GM21737 (cell line): Measurements from ENCODE around the gene IL18.
"Not testable (repeated sequence)": the region's sequence is repeated elsewhere in the genome, so short reads cannot be mapped to it uniquely, and the experiment has no call there.

ENCODE experiments used
- ATAC-seq: cut with Tn5 transposase; IDR thresholded peaks from one replicate; pipeline ENCODE4 v1.9.1; 2021; ENCODE audit warnings: mild to moderate bottlenecking, moderate library complexity; ENCODE audit not compliant: unreplicated experiment

The IL18 gene

DNA sequence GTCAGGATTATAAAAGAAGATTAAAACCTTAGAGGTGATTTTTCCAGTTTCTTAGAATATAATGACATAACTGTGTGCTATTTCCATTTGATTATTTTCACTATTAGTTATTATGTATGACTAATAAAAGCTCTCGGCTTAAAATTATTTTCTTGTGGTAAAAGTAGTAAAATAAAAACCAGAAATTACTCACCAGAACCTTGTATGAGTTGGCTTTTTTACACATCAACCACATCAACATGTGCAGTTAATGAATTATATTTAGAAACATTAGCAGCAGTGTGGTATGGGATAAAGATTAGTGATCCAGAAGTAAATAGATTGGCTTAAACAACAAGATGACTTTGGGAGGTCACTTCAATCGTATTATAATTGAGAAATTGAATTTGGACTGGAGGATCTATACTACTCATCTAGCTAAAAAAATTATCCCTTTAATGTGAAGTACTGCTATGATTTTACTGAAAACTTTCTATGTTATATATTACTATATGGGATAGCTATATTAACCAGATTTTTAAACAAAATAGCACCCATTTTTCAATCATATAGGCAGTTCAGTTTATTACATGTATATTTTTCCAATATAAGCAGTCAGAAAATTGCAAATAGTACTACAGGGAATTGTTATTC, 8.6 kb upstream of the IL18 start:
- no peak for ATAC-seq

DNA sequence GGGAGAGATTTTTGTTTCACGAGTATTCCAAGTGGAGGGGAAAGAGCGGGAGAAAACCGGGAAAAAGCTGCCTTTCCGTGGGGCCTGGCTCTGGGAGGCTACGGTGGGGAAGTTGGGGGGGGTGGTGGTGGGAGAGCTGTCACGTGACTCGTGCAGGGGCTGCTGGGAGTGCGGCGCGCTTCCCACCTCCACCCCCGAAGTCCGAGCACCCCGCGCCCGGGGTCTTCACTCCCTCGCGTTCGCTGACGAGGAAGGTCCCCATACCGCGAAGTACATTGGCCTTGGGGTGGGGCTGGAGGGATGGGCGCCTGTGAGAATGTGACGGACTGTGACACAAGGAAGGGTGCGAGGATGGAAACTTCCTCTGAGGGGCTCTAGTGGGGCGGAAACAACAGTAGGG, 3.3 kb upstream of the IL18 start, which contains the start of gene TEX12:
Gene TEX12 (plus strand): TSS at position 228 of the 400 bp plus-strand sequence. CDS start 1,897 bp downstream, outside the sequence.
- no peak for ATAC-seq

DNA sequence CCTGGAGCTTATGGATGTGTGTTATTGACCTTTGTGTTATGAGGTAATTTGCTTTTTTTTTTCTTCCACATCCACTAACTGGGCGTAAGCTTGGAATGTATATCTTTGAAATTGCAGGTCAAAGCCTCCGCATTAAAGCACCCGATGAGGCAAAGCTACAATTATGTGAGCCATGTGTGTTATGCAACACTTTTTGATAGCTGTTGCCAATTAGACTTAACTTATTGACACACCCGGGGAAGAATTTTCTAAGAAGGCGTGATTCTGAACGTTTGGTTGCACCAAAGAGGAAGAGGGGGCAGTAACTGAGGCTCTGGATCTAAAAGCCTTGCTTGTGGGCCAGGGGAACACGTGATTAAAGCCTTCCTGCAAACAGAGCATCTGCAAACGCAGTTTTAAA, 2.7 kb upstream of the IL18 start:
- ATAC-seq: no peak

DNA sequence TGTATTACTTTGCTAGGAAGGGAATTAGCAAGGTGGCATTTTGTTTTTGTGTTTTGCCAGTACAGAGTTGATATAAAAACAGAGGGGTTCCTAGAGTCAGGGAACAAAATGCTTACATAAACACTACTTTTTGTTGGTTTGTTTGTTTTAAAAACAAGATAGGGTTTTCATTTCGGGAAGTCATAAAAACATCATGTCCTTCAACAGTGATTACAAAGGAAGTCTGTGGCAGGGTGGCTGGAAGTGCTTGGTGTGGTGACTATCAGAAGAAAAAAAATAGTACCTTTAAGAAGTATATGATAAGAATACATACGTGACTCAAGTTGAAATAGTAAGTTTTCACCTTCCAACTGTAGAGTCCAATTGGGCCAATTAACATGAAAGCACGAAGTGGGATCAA, 1.2 kb upstream of the IL18 start:
- no peak for ATAC-seq

DNA sequence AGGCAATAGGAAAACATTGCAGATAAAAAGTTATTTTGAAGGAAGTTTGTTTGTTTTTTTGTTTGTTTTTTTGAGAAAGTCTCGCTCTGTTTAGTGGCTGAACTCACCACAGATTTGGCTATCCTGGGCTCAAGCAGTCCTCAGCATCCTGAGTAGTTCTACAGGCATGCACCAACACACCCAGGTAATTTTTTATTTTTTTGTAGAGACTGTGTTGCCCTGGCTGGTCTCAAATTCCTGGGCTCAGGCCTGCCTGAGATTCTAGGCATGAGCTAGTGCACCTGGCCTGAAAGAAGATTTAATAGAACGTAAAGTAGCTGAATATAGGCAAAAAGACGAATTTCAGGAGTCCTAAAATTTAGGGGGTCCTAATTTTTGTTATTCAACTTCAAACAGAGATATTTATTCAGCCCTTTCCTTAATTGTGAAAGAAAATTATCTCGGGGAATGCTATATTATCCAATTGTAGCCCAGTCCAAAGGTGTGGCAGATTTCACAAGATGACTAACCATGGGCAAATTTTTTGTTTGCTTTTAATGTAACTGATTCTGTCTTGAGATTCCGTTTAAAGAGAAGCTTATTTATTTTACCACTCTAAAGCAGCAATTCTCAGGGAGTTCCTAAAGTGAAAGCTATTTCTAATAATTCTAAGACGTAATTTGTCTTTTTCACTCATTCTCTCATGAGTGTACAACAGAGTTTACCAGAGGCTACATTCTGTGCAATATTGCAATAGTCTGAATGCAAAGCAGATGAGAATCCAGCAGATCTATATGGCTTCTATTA, 940 bp downstream of the IL18 start:
- no peak for ATAC-seq

DNA sequence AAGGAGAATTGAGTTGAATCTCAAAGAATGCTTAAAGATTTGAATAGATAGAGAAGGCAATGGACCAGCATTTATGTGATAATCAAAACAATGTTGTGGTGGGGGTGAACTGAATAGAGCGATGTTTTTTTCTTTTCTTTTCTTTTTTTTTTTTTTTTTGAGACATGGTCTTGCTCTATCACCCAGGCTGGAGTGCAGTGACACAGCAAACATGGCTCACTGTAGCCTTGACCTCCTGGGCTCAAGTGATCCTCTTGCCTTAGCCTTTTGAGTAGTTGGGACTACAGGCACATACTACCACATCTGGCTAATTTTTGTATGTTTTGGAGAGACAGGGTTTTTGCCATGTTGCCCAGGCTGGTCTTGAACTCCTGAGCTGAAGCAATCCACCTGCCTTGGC, 1.7 kb downstream of the IL18 start:
- ATAC-seq: not testable (repeated sequence)

DNA sequence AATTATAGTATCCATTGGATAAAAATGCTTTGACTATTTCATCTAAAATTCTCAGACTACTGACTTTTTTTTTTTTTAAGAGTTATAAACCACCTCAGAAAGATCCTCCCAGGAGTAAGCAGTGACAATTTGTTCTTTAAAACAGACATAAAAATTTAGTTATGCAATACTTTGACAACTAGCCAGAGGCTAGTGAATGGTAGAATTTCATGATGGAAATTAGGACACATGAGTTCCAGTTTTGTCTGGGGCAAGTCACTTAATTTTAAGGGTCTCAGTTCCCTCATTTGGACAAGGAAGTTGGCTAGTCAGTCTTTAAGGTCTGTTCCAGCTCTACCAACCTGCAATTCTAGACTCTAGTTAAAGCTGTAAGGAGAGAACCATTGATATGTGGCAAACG, 2.9 kb downstream of the IL18 start:
- ATAC-seq: no peak

DNA sequence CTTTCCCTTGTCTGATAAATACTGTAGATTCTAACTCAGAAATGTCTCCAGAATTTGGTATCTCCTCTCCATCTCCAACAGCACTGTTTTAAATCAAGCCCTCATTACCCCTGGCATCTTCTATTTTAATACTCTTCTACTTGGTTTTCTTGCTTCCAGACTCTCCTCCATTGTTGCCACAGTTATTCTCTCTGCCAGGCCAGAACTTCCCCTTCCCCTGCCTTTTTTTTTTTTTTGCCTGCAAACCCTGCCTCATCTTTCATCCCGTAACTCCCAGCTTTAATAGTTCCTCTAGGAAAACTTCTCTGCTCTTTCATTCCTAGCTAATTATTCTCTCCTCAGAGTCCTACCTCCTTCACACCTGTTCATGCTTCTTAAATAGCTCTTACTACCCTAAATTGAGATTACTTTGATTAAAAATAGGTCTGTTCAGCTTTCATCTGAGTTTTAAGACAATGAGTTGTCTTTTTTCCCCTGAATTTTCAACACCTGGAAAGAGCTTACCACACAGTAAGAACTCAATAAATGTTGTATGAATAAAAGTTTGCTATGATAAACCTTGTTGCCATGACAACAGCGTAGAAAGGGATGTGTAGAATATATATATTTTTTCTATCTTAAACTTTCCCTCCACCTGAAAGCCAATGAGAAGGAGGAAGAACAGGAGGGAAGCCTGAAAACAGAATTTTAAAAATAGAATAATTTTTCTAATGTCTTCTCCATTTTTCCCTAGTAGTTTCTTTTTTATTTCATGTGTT, 3.6 kb downstream of the IL18 start:
- no peak for ATAC-seq

DNA sequence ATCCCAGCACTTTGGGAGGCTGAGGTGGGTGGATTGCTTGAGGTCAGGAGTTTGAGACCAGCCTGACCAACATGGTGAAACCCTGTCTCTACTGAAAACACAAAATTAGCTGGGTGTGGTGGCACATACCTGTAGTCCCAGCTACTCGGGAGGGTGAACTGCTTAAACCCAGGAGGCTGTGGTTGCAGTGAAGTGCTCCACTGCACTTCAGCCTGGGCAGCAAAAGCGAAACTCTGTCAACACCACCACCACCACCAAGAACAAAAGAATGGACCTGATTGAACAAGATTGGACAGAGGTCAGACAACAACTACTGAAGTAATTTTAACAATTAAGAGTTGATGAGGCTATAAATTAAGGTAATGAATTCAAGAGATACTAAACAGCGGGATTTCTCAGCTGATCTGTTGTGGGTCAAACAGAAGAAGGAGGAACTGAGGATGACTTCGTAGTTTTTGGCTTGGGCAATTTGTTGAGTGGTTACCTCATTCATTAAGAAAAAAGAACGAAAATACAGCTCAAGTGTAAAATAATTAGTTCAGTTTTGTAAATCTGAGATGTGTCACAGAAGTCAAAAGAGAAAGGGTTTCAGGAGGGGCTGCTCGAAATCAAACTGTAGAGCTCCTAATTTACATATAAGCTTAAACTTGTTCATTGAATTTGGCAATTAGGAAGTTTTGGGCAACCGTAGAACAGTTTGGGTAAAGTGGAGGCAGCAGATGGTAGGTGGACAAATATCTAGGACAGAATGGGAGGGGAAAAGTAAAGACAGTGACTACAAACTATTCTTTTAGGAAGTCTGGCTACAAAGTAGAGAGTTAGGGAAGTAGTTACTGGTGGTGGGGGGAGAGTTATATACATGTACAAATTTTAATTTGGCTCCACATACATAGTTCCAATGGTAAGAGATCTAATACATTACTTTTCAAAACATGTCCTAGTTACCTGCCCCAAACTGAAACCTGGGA, 4.5 kb downstream of the IL18 start:
- no peak for ATAC-seq

DNA sequence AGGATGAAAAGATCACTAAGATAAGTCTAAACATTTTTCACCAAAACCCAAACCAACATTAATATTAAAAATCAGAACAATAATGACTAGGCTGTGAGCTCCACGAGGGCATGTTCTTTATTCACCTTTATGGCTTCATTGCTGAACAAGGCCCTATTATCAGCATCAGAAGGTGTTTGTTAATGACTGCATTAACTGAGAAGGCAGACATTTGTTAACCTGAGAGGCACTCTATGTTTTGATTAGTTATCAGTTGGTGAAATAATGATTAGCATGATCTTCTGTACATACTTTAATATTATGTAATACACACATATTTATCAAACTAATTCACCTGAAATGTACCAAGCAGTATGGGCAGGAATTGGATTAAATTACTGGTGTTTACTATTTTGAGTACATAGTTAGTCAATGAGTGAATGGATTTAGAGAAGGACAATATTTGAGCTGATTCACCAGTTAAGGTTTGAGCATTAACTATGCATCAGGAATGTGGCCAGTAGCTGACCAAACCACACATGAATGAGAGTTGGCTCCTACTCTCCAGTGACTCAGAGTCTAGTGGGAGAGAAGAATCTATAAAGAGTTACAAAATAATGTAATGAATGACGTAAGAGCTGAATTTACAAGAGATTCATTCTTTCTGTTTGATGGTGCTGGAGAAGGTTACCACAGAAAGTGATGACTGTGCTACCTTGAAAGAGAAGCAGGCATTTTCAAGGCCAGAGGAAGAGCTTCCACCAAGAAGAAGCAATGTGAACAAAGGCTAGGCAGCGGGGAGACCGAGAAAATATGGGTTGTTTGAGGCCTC, 6.7 kb downstream of the IL18 start:
- ATAC-seq: no peak

DNA sequence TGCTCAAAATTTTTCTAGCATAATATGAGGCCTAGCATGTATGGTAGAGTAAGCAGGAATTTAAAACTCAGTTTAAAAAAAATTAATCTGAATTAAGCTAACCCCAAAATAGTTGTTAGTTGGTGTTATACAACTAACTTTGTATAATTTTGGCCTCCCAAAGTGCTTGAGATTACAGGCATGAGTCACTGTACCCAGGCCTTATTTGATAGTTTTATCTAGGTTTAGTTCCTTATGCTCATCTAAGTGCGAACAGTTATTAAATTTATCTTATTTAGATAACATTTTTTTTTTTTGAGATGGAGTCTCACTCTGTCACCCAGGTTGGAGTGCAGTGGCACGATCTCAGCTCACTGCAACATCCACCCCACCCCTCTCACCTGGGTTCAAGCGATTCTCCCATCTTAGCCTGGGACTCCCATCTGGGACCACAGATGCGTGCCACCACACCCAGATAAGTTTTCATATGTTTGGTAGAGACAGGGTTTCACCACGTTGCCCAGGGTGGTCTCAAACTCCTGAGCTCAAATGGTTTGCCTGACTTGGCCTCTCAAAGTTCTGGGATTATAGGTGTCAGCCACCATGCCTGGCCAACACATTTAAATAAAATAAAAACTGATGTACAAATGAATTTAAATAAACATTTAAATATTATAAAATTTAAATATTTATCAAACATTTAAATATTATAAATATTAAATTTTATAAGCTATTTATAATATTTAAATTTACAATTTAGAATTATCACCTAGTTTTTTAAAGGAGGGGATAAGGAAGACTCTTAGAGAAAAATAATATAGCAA, 7.5 kb downstream of the IL18 start:
- ATAC-seq: no peak

DNA sequence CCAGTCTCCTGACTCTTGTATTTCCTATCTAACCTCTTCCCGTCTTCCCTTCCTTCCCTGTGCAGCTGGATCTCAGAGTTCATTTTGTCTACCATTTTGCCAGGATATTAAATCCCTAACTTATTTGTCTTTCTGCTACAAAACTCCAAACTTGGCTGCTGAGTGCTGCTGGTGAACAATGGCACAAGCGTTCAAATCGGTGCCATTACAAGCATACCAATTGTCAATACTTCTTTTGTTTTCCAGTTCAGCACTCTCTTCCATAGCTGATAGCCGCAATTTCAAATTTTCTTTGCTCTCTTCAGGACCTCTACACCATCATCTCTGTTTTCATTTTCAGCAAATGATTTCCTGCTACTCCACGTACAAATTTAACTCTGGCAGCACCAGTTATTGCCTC, 13.4 kb downstream of the IL18 start:
- no peak for ATAC-seq

DNA sequence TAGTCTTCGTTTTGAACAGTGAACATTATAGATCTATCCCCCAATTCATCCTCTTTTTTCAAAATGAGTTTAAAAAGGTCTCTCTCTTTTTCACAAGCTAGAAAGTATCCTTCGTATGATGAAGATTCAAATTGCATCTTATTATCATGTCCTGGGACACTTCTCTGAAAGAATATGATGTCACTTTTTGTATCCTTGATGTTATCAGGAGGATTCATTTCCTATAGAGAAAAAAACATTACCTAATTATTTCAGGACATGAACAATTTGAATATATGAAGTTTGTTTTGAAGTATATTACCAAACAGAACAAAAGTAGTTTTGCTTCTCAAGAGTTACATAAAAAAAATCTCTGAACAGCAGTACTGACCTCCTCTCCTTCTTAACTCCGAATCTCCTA, 20.3 kb downstream of the IL18 start:
- ATAC-seq: no peak

DNA sequence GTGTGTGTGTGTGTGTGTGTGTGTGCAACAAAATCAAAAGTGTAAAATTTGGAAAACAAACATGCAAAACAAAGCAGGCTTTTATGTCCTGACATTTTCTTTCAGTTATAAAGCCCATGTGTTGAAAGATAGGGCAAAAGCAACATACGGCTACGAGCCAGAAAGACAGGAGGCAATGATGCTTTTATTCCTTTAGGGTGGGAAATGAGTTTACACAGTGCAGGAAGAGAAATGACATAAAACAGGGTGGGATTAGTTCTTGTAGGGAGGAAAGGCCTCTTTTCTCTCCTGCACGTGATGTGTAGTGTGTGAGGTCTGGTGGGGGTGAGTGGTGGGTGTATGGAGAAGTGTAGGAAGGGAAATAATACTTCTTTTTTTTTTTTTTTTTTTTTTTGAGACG, 29.4 kb downstream of the IL18 start:
- no peak for ATAC-seq

DNA sequence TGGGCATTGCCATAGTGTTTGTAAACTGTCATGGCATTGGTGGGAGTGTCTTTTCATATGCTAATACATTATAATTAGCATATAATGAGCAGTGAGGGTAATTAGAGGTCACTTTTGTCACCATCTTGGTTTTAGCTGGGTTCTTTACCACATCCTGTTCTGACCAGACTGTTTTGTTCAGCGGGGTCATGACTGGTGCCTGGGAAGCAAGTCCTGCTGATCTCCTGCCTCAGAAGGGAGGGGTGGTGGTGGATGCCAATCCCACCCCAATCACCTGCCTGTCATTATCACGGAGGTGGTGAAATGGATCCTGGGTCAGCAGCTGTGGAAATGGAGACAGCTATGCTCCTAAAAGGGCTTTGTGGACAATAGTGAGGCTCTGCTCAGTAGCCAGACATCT, 31.2 kb downstream of the IL18 start:
- no peak for ATAC-seq

DNA sequence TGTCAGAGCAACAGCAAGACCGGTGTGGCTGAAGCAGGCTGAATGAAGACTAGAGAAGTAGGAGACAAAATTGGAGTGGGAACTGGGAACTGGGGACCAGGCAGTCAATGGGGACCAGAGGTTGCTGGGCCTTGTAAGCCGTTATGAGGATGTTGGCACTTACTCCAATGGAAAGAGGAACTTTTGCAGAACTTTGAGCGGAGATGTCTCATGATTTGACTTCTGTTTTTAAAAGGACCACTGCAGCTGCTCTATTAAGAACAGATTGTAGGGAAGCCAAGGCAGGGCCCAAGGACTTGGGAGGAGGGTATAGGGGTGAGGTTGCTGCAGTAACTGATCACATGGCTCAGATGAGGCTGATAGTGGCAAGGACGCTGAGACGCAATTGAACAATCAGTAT, 34.2 kb downstream of the IL18 start:
- ATAC-seq: no peak

DNA sequence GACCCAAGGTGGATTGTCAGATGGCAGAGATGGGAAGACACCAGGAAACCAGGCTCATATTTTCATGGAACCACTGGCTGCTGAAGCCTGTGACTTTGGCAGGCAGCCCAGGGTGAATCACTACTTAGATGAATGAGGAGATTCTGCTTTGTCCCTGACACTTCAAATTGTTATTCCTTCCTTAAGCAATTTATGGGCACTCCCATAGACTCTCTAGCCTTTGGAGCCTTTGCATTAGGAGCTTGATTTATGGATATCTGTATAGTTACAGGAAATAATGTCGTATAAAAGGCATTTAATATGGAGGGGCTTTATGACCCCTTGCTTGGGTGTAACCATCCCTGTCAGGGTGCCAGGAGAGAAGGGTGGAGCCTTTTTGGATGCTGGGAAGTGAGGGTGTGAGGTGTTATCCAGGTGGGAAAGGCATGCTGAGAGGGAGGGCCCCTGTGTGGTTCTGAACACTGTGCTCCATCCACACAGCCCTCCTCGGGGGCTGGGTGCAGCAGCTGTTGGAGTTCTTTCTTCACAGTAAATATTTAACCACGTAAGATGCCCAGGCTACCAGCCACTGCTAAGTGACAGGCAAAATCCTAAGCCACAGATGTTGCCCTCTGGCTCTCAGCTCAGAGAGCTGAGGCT, 35.3 kb downstream of the IL18 start:
- ATAC-seq: no peak

DNA sequence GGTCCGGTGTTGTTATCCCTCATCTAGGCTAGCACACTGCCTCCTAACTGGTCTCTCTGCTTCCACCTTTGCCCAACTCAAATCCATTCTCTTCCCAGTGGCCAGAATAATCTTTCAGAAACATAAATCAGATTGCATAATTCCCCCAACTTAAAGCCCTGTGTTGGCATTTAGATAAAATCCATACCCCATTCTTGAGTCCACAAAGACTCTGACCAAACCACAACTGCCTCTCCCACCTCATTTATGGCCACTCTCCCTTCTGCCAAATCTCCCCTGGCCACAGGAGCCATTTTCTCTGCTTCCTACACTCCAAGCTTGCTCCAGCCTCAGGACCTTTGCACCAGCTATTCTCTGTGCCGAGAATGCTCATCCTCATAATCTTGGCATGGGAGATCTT, 36.8 kb downstream of the IL18 start:
- no peak for ATAC-seq

DNA sequence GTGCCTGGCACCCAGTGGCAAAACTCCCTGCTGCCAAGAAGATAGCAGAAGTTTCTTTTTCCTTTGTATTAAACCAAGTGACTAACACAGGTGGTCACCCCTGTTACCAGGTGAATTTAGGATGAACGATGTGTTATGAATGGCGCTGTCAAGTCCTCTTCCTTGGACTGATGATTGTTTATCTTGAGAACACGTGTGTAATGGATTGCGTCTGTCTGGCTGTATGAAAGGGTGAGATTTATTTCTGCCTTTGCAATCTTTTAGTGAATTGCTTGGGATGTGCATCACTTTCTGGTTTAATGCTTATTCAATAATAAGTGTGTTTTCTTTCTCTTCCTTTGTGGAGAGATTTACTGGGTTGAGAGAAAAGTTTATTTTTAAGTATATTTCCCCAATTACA, 40.8 kb downstream of the IL18 start:
- ATAC-seq: no peak
